GM12892 (cell line): ENCODE measurements around the gene ZNF426.

Experiments used
- POLR2AphosphoS5 ChIP-seq: IDR thresholded peaks from 2 replicates; pipeline ENCODE4 v1.6.1; 2011; ENCODE audit warnings: low read depth, low read length, control low read depth
- TAF1 ChIP-seq: IDR thresholded peaks from 2 replicates; pipeline ENCODE4 v1.6.1; 2011; ENCODE audit warnings: low read depth, mild to moderate bottlenecking, control low read depth, low read length, borderline replicate concordance

DNA sequence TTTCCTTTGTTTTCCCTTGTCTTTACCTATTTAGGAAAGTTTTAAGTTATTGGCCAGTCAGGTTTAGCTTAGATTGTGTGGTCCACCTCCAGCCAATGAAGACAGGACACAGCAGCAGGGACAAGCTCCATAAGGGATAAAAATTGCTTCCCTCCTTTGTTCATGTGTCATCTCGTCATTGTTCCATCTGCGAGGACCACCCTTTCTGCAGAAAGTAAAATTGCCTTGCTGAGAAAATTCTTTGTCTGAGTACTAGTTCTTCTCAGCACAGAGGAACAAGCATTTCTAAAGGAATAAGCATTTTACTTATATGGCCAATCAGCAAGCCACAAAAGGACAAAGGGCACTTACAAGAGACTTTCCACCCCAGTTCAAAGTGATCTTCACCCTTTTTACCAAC, 51.4 kb downstream of the ZNF426 start:
- TF ChIP-seq TAF1 (no peak), POLR2AphosphoS5 (no peak)
